Bronchial epithelial cell (primary cell): ENCODE measurements around the gene NKAIN2. TPM values are rescaled to one million over a fixed set of nuclear protein-coding genes. Genes with fewer than 3 reads are reported as not detected.

Experiments
- DNase-seq: peaks from one replicate; pipeline ENCODE4 v3.0.0-alpha.2; 2010; ENCODE audit warnings: low read depth
- FAIRE-seq: peaks from 2 replicates; lab custom pipeline; 2011; peaks lifted over from hg19 to GRCh38; lab: Jason Lieb, UNC
- H3K27me3 ChIP-seq: 2 replicates; pipeline ENCODE4 v1.5.1; 2011; ENCODE audit warnings: low read length; ENCODE audit not compliant: control insufficient read depth, insufficient read depth
- H3K36me3 ChIP-seq: 2 replicates; pipeline ENCODE4 v1.5.1; 2011; ENCODE audit warnings: low read length; ENCODE audit not compliant: control insufficient read depth, insufficient read depth
- H3K4me3 ChIP-seq: 2 replicates; pipeline ENCODE4 v1.5.1; 2011; ENCODE audit warnings: mild to moderate bottlenecking, low read depth, low read length, control low read depth
- CTCF ChIP-seq: IDR thresholded peaks from 2 replicates; pipeline ENCODE4 v1.5.1; 2011; ENCODE audit warnings: mild to moderate bottlenecking, moderate library complexity, low read length, control low read depth, inconsistent platforms; ENCODE audit not compliant: insufficient read depth, severe bottlenecking
- total RNA-seq: library from RNA; depleted of rRNA; stranded (reverse); fragments of >200 nt; gene quantifications from 2 replicates; pipeline ENCODE4 v1.2.1, GENCODE V29; 2014

The NKAIN2 gene
- total RNA-seq, 1 donor from 2014 or later = under 0.01 TPM

- no peak for TF ChIP-seq CTCF
- FAIRE-seq = no peak
- no peaks in the 10 kb centered on the region for H3K36me3 ChIP-seq
- no peak overlapping the region for H3K4me3 ChIP-seq
- no peaks in the 10 kb centered on the region for H3K27me3 ChIP-seq
- no peak for DNase-seq
Measured at GRCh38 chr6:124269733-124270132, 466.1 kb downstream of the NKAIN2 start.

GRCh38 chr6:124273701-124274100 lies 470.0 kb downstream of the NKAIN2 start:
- FAIRE-seq (no peak), DNase-seq (no peak)
- H3K27me3 ChIP-seq = no peaks in the 10 kb centered on the region
- no peak overlapping the region for H3K4me3 ChIP-seq
- no peaks in the 10 kb centered on the region for H3K36me3 ChIP-seq
- TF ChIP-seq CTCF = no peak

- FAIRE-seq = no peak
- no peaks in the 10 kb centered on the region for H3K27me3 ChIP-seq
Measured at GRCh38 chr6:124282541-124282940, 478.9 kb downstream of the NKAIN2 start.

GRCh38 chr6:124283486-124283885 lies 479.8 kb downstream of the NKAIN2 start:
- TF ChIP-seq CTCF = no peak
- FAIRE-seq = no peak
- H3K36me3 ChIP-seq = no peaks in the 10 kb centered on the region

More at GRCh38 chr6:124282541-124282940, 478.9 kb downstream of the NKAIN2 start:
- no peak for DNase-seq
- TF ChIP-seq CTCF = no peak
- H3K36me3 ChIP-seq = no peaks in the 10 kb centered on the region
- no peak overlapping the region for H3K4me3 ChIP-seq

GRCh38 chr6:124285146-124285545 lies 481.5 kb downstream of the NKAIN2 start:
- H3K4me3 ChIP-seq = no peak overlapping the region
- TF ChIP-seq CTCF = no peak
- FAIRE-seq (no peak), DNase-seq (no peak)
- H3K36me3 ChIP-seq = no peaks in the 10 kb centered on the region
- no peaks in the 10 kb centered on the region for H3K27me3 ChIP-seq

More at GRCh38 chr6:124283486-124283885, 479.8 kb downstream of the NKAIN2 start:
- Histone ChIP-seq H3K4me3 (no peak overlapping the region), H3K27me3 (no peaks in the 10 kb centered on the region)
- no peak for DNase-seq

GRCh38 chr6:124294574-124295200 lies 491.0 kb downstream of the NKAIN2 start:
- no peaks in the 10 kb centered on the region for H3K27me3 ChIP-seq
- no peak for TF ChIP-seq CTCF
- DNase-seq (no peak), FAIRE-seq (no peak)
- no peaks in the 10 kb centered on the region for H3K36me3 ChIP-seq
- no peak overlapping the region for H3K4me3 ChIP-seq
